HG03442 (cell line): Measurements from ENCODE around the gene BRIP1.
"Not testable (repeated sequence)": the region's sequence is repeated elsewhere in the genome, so short reads cannot be mapped to it uniquely, and the experiment has no call there.

ENCODE experiments used
- ATAC-seq: cut with Tn5 transposase; IDR thresholded peaks from one replicate; pipeline ENCODE4 v1.9.1; 2021; ENCODE audit warnings: mild to moderate bottlenecking, moderate library complexity; ENCODE audit not compliant: unreplicated experiment

Gene BRIP1

GRCh38 chr17:61867033-61867432, 3.7 kb upstream of the BRIP1 start:
- ATAC-seq: no peak

GRCh38 chr17:61863801-61864126, 436 bp upstream of the BRIP1 start:
- ATAC-seq: no peak

- no peak for ATAC-seq
These were observed 1.2 kb downstream of the BRIP1 start for GRCh38 chr17:61862105-61862574.

GRCh38 chr17:61860397-61860796, 2.9 kb downstream of the BRIP1 start:
- ATAC-seq: not testable (repeated sequence)

- ATAC-seq: no peak
These were observed 7.3 kb downstream of the BRIP1 start for GRCh38 chr17:61856035-61856434.

GRCh38 chr17:61852857-61853256, 10.5 kb downstream of the BRIP1 start:
- ATAC-seq: no peak

GRCh38 chr17:61849674-61850073, 13.7 kb downstream of the BRIP1 start:
- no peak for ATAC-seq

GRCh38 chr17:61848896-61849295, 14.4 kb downstream of the BRIP1 start:
- ATAC-seq: no peak

- ATAC-seq: no peak
These were observed 15.1 kb downstream of the BRIP1 start for GRCh38 chr17:61848247-61848646.

- ATAC-seq: no peak
These were observed 15.7 kb downstream of the BRIP1 start for GRCh38 chr17:61847659-61848058.

- no peak for ATAC-seq
These were observed 16.5 kb downstream of the BRIP1 start for GRCh38 chr17:61846761-61847375.

- no peak for ATAC-seq
These were observed 17.2 kb downstream of the BRIP1 start for GRCh38 chr17:61846088-61846487.

GRCh38 chr17:61843435-61843834, 19.9 kb downstream of the BRIP1 start:
- ATAC-seq: no peak

GRCh38 chr17:61842899-61843298, 20.4 kb downstream of the BRIP1 start:
- no peak for ATAC-seq

- ATAC-seq: no peak
These were observed 24.0 kb downstream of the BRIP1 start for GRCh38 chr17:61839300-61839786.

GRCh38 chr17:61837175-61838051, 25.9 kb downstream of the BRIP1 start:
- ATAC-seq: no peak

GRCh38 chr17:61836266-61837174, 26.8 kb downstream of the BRIP1 start:
- no peak for ATAC-seq

GRCh38 chr17:61835606-61836005, 27.7 kb downstream of the BRIP1 start:
- no peak for ATAC-seq

GRCh38 chr17:61834610-61835009, 28.7 kb downstream of the BRIP1 start:
- ATAC-seq: no peak

GRCh38 chr17:61833536-61834193, 29.7 kb downstream of the BRIP1 start:
- no peak for ATAC-seq

GRCh38 chr17:61832463-61832862, 30.9 kb downstream of the BRIP1 start:
- no peak for ATAC-seq
